Heart left ventricle (tissue), 16 donors: ENCODE data around the gene LCN9. TPM values are rescaled to one million over a fixed set of nuclear protein-coding genes. Genes with fewer than 3 reads are reported as not detected.

Experiments
- ATAC-seq, 4 donors: fragments of 200-7000 bp; cut with Tn5 transposase; one replicate each; pipeline ENCODE4 v1.9.1; 2020 to 2022; ENCODE audit warnings: moderate library complexity in 4 of 4, mild to moderate bottlenecking in 3 of 4, moderate number of reproducible peaks in 1 of 4
- DNase-seq, 5 donors: peaks; one replicate each; pipeline ENCODE4 v3.0.0-alpha.2; 2020
- H3K27ac ChIP-seq, 12 donors: fragments of 200-600 bp; sonication (generic) in 4 of 12; one replicate each; pipeline versions ENCODE4 v1.5.0 to v1.8.0; 2016 to 2022; ENCODE audit warnings: mild to moderate bottlenecking in 2 of 12
- H3K27me3 ChIP-seq, 9 donors: fragments of 200-600 bp; sonication (generic) in 2 of 9; one replicate each; pipeline versions ENCODE4 v1.5.1 to v1.8.0; 2016 to 2022; ENCODE audit warnings: mild to moderate bottlenecking in 3 of 9
- H3K36me3 ChIP-seq, 9 donors: fragments of 200-600 bp; sonication (generic) in 2 of 9; one replicate each; pipeline versions ENCODE4 v1.5.0 to v1.8.0; 2018 to 2022; ENCODE audit warnings: mild to moderate bottlenecking in 2 of 9
- H3K4me1 ChIP-seq, 12 donors: fragments of 200-600 bp; sonication (generic) in 4 of 12; one replicate each; pipeline versions ENCODE4 v1.5.0 to v1.8.0; 2016 to 2022; ENCODE audit warnings: mild to moderate bottlenecking in 3 of 12
- H3K4me3 ChIP-seq, 12 donors: fragments of 200-600 bp; sonication (generic) in 4 of 12; one replicate each; pipeline versions ENCODE4 v1.5.0 to v1.8.0; 2017 to 2022; ENCODE audit warnings: mild to moderate bottlenecking in 9 of 12, moderate library complexity in 4 of 12
- H3K9me3 ChIP-seq, 12 donors: fragments of 200-600 bp; sonication (generic) in 4 of 12; one replicate each; pipeline versions ENCODE4 v1.5.0 to v1.8.0; 2016 to 2022; ENCODE audit warnings: mild to moderate bottlenecking in 1 of 12
- CTCF ChIP-seq, 12 donors: fragments of 200-600 bp; sonication (generic) in 4 of 12; IDR thresholded peaks; one replicate each; pipeline versions ENCODE4 v1.5.0 to v1.8.0; 2018 to 2022; ENCODE audit warnings: antibody characterized with exemption in 12 of 12, mild to moderate bottlenecking in 5 of 12
- POLR2A ChIP-seq, 2 donors: fragments of 450-650 bp; IDR thresholded peaks; one replicate each; pipeline ENCODE4 v1.6.1; 2017; ENCODE audit warnings: antibody characterized with exemption in 2 of 2, mild to moderate bottlenecking in 2 of 2, moderate library complexity in 2 of 2
- WGBS, 4 donors: extraction: QIAGEN DNeasy Blood & Tissue Kit in 2 of 4; methylation state at CpG; one replicate each; pipeline versions ENCODE4 v1.1.5 to v1.1.7; 2013 to 2018; 5-methylcytosine and 5-hydroxymethylcytosine counted together
- intact Hi-C, 10 donors: fragments of 100-400 bp; cut with DNase I; formaldehyde crosslinking; loops; one replicate each; pipeline versions ENCODE4 v1.11.1 to v1.14.2; 2022
- long read RNA-seq, 3 donors: library from polyadenylated mRNA; unstranded; transcript quantifications; one replicate each; pipeline ENCODE4 v2.0.0, GENCODE V29; 2020 to 2021
- polyA plus RNA-seq, 2 donors: library from polyadenylated mRNA; stranded (reverse); fragments of 200-250 nt; gene quantifications; one replicate each; pipeline ENCODE4 v1.2.3, GENCODE V29; 2013
- total RNA-seq, 9 donors: library from RNA; depleted of rRNA in 2 of 9; stranded (reverse); fragments of >200 nt in 2 of 9; fragmentation: NEBNext Ultra II Directional in 3 of 9; extraction: Animal tissue kit (Norgen Biotek cat#: 25700) in 3 of 9; gene quantifications; one replicate each; pipeline versions ENCODE4 v1.1.0 to v1.2.4, GENCODE V29; 2016 to 2023
- donor health status: ischemic (EF 13 %, LVEDD 7.1; RV severe dilation, severe dysfunction).
- donor health status: healthy with polysubstance abuse.
- donor health status: DM: no; HTN: yes; CAD: no.
- donor health status: DM: no; HTN: no; CAD: no.
- donor health status: ischemic (EF 25% LVEDD 6.9; RV normal size, moderate dysfunction).
- donor health status: ischemic (EF 25% LVEDD 5.7; RV mildly dilated, moderate dysfunction).
- donor health status: healthy.
- donor health status: DM: yes; HTN: yes; CAD: no.
- donor health status: ischemic (EF 35%, LVEDD 5.7; RV mildly dilated, moderate dysfunction).
- donor health status: nonischemic (EF 11% LVEDD 7.7; RV severe dilation, severe dysfunction).
- donor health status: DM: yes; HTN: yes; CAD: no.
- donor health status: PGD.
- donor health status: ischemic (EF 29% LVEDD 5.4; RV normal size, mild dysfunction).
- donor health status: nonischemic (EF 23%, LVEDD 6.1; RV moderate dilation, normal function).

LCN9 gene
- not detected for total RNA-seq
- not detected for polyA plus RNA-seq
- long read RNA-seq, donor 1, result 0 reads
- long read RNA-seq, donor 2, result 0 reads
- long read RNA-seq, donor 3, result 0 reads

GRCh38 chr9:135662758-135663450, at the start of gene LCN9:
Gene LCN9, plus strand, starts transcription at chr9:135663309. Its CDS starts 13 bp downstream, at chr9:135663322.
- intact Hi-C loops, result no loop called here
- peaks cover 0 to 18% (median 0%) of the 10 kb centered on the region in 9 donors for H3K27me3 ChIP-seq
- no peak within 1 kb of the TSS for H3K4me3 ChIP-seq
- no peaks in the 10 kb centered on the region for H3K36me3 ChIP-seq
- H3K27ac ChIP-seq, result no peak within 1 kb of the TSS
- H3K4me1 ChIP-seq, result peaks cover 0 to 5% (median 0%) of the 10 kb centered on the region in 12 donors
- 33 to 52% (median 49%) methylated on average over 16 to 25 of the region's 25 CpGs for WGBS, 4 donors
- peak in 1 of 5 donors; percentile 26 for DNase-seq
- ATAC-seq, result peak; percentile 42 to 65 (median 47)
- H3K9me3 ChIP-seq, result no peaks in the 10 kb centered on the region
- no peak for TF ChIP-seq POLR2A (IDR thresholded peaks at IDR 0.05)
- TF ChIP-seq CTCF (IDR thresholded peaks at IDR 0.05), result no peak

- Histone ChIP-seq H3K4me3 (no peak overlapping the region), H3K36me3 (no peaks in the 10 kb centered on the region), H3K27ac (no peak overlapping the region), H3K27me3 (peaks cover 0 to 43% (median 3%) of the 10 kb centered on the region in 9 donors), H3K9me3 (no peaks in the 10 kb centered on the region), H3K4me1 (no peaks in the 10 kb centered on the region)
- WGBS, 4 donors, result 73 to 80% (median 79%) methylated on average over 33 to 34 of the region's 34 CpGs
- DNase-seq (peak in 1 of 5 donors; percentile 44), ATAC-seq (no peak)
- TF ChIP-seq POLR2A (IDR thresholded peaks at IDR 0.05) (no peak), CTCF (IDR thresholded peaks at IDR 0.05) (no peak)
- intact Hi-C loops, result no loop called here
These were observed 48.9 kb upstream of the LCN9 start for GRCh38 chr9:135613946-135614805.

- intact Hi-C loops, result no loop called here
- no peak for ATAC-seq
- 63 to 82% (median 75%) methylated on average over 22 to 29 of the region's 29 CpGs for WGBS, 4 donors
- no peaks in the 10 kb centered on the region for H3K4me1 ChIP-seq
- no peak for DNase-seq
- H3K36me3 ChIP-seq, result no peaks in the 10 kb centered on the region
- H3K27me3 ChIP-seq, result peaks cover 0 to 48% (median 4%) of the 10 kb centered on the region in 9 donors
- no peak overlapping the region for H3K27ac ChIP-seq
- no peak overlapping the region for H3K4me3 ChIP-seq
- no peak for TF ChIP-seq CTCF (IDR thresholded peaks at IDR 0.05)
- no peak for TF ChIP-seq POLR2A (IDR thresholded peaks at IDR 0.05)
- no peaks in the 10 kb centered on the region for H3K9me3 ChIP-seq
These were observed 48.1 kb upstream of the LCN9 start for GRCh38 chr9:135614821-135615665.
